Peyer's patch (tissue), 4 donors: ENCODE data around the gene PLP1.

Source experiments
- POLR2A ChIP-seq, 2 donors: fragments of 450-650 bp; IDR thresholded peaks; one replicate each; pipeline ENCODE4 v1.5.1; 2017; ENCODE audit warnings: antibody characterized with exemption in 2 of 2, mild to moderate bottlenecking in 2 of 2, moderate library complexity in 2 of 2
- TF ChIP-seq, protein P1 (sequence below), 6 experiments: fragments of 450-650 bp in 4 of 6; fragments of 200-600 bp in 2 of 6; sonication (generic) in 1 of 6; IDR thresholded peaks; one replicate each; pipeline ENCODE4 v1.5.1; 2017 to 2019; ENCODE audit warnings: antibody characterized with exemption in 6 of 6, mild to moderate bottlenecking in 3 of 6, moderate library complexity in 1 of 6

DNA sequence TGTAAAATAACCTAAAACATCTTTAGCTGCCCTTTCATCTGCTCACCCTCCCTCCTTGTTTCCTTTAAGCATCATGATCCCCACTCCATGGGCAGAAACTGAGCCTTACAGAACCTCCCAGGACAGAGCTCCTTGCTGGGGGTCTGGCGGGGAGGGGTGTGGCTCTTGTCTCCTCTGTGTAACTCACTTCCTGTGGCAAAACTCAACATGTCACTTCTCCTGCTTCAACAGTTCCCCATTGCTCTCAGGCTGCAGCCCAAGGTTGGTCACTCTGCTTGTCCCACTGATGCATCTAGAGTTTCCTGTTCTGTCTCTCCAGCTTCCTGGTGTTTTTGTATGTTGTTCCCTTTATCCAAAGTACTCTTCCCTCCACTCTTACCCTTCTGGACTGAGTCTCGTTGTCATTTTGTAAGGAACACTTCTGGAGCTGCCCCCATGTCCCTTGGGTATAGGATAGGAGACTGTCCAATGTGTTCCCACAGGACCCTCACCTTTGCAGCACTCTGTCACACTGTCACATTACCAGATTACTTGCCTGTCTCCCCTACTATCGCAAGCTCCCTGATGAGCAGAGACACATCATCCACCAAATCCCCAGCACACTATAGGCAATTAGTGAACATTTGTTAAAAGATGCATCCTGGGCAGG lies 46.4 kb upstream of the PLP1 start:
- TF ChIP-seq, protein P1, sequence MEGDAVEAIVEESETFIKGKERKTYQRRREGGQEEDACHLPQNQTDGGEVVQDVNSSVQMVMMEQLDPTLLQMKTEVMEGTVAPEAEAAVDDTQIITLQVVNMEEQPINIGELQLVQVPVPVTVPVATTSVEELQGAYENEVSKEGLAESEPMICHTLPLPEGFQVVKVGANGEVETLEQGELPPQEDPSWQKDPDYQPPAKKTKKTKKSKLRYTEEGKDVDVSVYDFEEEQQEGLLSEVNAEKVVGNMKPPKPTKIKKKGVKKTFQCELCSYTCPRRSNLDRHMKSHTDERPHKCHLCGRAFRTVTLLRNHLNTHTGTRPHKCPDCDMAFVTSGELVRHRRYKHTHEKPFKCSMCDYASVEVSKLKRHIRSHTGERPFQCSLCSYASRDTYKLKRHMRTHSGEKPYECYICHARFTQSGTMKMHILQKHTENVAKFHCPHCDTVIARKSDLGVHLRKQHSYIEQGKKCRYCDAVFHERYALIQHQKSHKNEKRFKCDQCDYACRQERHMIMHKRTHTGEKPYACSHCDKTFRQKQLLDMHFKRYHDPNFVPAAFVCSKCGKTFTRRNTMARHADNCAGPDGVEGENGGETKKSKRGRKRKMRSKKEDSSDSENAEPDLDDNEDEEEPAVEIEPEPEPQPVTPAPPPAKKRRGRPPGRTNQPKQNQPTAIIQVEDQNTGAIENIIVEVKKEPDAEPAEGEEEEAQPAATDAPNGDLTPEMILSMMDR (IDR thresholded peaks at IDR 0.05) = no peak
- no peak for TF ChIP-seq POLR2A (IDR thresholded peaks at IDR 0.05)
